TTC549 (cell line): ENCODE measurements around the gene TMEM8B.

Experiments
- FAIRE-seq: peaks from 2 replicates; lab custom pipeline; 2012; peaks lifted over from hg19 to GRCh38; lab: Jason Lieb, UNC

The TMEM8B gene

GRCh38 chr9:35829084-35829763, at the start of gene TMEM8B:
Gene TMEM8B (plus strand): TSS chr9:35829228. CDS start chr9:35829448, 220 bp downstream.
- FAIRE-seq, result no peak

- no peak for FAIRE-seq
Measured at GRCh38 chr9:35781066-35781465, 48.0 kb upstream of the TMEM8B start.

DNA sequence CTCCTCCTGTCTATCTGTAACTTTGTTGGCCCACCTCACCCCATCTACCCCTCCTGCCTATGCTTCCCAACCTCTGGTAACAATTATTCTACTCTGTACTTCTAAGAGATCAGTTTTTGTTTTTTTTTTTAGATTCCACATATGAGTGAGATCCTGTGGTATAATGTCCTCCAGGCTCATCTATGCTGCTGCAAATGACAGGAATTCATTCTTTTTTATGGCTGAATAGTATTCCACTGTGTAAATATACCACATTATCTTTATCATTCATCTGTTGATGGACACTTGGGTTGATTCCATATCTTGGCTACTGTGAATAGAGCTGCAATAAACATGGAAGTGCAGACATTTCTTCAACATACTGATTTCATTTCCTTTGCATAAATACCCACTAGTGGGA, 45.6 kb upstream of the TMEM8B start:
- FAIRE-seq, result no peak

DNA sequence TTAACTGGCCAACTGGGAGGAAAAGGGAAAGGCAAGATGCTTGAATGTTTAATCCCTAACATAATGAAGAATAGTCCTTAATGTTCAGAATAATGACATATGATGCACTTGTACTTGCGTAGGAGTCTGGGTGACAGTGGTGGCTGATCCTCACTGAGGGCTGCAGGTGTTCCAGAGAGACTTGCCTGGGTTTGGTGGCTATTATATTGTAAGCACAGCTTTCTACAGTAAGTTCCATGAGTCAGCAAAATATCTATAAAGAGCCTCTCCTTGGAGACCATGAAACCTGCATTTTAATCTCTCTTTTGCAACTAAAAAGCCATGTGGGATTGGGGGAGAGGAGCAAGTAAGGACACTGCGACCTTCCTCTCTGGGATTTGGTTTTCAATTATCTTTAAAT, 39.5 kb upstream of the TMEM8B start:
- FAIRE-seq, result no peak

GRCh38 chr9:35790025-35790384, 39.0 kb upstream of the TMEM8B start:
- FAIRE-seq, result no peak

DNA sequence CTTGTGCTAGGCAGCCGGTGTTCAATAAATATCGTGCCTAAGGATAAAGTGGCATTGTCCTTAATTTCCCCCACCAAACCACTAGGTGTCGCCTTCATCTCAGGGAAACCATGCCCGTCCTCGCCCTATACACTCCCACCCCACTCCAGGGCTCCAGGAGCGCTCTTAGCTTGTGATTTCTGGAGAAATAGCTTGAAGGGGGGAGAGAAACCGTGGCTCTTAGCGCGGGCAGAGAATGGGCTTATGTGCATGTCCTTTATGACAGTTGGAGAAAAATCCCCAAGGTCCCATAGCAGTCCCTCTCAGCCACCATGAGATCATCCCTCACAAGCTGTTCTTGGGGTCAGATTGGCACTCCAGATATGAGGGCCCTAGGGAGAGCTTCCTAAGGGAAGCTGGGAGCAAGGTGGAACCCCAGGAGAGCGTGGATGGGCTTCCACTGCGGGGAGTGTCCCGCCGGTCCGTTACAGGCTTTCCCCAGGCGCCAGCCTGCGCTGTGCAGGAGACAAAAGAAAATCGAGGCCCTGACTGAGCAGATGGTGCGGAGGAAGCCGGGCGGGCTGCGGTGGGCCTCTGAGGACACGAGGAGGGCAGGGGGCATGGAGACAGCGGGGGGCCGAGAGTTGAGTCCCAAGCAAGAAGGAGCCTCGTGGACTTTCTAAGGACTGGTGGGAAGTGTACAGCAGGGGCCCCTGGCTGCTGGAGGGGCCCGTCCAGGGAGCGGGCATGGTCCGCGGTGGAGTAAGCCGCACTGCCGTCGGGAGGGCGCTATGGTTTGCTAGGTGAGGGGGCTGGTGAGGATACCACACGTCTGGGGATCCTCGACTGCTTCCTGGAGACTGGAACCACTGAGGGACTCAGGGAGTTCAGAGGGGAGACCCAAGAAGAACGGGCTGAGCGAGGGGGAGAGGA, 38.4 kb upstream of the TMEM8B start:
- peak; percentile 83 for FAIRE-seq

GRCh38 chr9:35791297-35791921, 37.6 kb upstream of the TMEM8B start, which contains the start of gene NPR2:
Gene NPR2 (plus strand): TSS chr9:35791591. CDS start chr9:35792409, 818 bp downstream.
- no peak for FAIRE-seq

DNA sequence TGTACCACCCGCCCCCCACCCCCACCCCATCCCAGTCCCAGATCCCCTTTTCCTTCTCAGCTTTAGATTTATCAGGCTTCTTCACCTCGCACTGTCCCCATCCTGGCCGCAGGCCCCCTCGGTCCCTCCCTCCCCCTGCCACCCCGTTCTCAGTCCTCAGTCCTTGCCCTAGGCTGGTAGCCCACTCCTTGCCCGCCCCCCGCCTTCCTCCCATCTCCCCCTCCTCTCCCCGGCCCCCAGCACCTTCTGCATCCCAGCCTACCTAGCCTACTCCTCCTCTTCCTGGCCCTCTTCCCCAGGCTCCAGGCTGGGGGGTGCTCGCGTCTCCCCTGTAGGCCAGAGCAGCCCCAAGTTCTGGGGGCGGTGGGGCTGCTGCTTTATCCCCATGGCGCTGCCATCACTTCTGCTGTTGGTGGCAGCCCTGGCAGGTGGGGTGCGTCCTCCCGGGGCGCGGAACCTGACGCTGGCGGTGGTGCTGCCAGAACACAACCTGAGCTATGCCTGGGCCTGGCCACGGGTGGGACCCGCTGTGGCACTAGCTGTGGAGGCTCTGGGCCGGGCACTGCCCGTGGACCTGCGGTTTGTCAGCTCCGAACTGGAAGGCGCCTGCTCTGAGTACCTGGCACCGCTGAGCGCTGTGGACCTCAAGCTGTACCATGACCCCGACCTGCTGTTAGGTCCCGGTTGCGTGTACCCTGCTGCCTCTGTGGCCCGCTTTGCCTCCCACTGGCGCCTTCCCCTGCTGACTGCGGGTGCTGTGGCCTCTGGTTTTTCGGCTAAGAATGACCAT, 36.8 kb upstream of the TMEM8B start:
- no peak for FAIRE-seq

DNA sequence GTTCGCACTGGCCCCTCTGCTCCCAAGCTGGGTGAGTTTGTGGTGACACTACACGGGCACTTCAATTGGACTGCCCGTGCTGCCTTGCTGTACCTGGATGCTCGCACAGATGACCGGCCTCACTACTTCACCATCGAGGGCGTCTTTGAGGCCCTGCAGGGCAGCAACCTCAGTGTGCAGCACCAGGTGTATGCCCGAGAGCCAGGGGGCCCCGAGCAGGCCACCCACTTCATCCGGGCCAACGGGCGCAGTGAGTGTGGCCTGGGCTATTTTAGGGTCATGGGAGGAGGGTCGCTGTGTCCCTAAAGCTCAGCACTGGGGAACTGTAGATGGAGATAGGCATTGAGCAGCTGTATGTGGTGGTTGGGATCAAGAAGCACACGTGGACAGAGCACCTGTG, 36.2 kb upstream of the TMEM8B start:
- no peak for FAIRE-seq

- FAIRE-seq, result no peak
Measured at GRCh38 chr9:35793461-35793860, 35.6 kb upstream of the TMEM8B start.

GRCh38 chr9:35795695-35796094, 33.3 kb upstream of the TMEM8B start:
- no peak for FAIRE-seq

DNA sequence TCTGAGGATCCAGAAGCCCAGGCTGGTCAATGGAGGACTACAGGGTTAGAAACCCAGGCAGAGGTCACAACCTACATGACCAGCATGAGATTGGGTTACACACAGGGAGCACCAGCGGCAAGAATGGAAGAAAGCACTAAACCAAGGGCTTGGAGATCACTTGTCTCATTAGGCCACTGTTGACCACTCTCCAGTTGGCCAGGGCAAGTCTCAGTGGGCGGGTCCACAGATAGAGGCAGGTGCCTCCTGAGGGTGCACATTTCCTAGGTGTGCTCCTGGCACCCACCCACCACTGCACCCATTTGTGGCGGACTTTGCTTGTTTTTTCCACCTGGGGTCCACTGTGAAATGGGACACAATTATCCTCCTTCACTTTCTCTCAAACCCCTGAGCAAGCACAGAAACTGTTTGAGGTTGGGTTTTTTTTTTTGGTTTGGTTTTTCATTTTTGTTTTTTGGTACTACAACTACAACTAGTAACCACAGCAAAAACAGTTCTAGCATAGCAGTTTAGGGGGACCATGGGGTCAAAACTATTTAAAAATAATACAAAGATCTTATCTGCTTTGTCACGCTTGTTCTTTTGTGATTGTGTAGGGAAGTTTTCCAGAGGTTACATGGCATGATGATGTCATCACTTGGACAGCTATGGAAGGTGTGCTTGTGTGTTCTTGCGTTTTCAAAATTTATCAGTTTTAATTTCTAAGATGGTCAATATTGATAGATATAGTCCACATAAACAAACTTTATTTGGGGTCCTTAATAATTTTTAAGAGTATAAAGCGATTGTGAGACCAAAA, 31.5 kb upstream of the TMEM8B start:
- FAIRE-seq, result no peak

GRCh38 chr9:35798658-35799374, 30.2 kb upstream of the TMEM8B start:
- no peak for FAIRE-seq

DNA sequence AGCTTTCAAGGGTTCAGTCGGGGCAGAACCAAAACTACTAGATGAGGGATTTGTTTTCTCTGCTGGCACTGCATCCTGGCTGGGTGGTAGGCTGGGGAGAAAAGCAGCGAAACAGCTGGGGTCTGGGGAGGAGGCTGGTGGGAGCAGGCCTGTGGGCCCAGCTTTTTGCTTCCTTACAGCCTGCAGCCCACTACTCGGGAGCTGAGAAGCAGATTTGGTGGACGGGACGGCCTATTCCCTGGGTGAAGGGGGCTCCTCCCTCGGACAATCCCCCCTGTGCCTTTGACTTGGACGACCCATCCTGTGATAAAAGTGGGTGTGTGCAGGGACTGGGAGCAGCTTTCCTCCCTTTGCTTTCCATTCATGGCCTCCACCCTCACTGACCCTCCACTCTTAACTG, 28.5 kb upstream of the TMEM8B start:
- FAIRE-seq, result no peak

GRCh38 chr9:35801328-35802128, 27.5 kb upstream of the TMEM8B start:
- FAIRE-seq, result no peak

DNA sequence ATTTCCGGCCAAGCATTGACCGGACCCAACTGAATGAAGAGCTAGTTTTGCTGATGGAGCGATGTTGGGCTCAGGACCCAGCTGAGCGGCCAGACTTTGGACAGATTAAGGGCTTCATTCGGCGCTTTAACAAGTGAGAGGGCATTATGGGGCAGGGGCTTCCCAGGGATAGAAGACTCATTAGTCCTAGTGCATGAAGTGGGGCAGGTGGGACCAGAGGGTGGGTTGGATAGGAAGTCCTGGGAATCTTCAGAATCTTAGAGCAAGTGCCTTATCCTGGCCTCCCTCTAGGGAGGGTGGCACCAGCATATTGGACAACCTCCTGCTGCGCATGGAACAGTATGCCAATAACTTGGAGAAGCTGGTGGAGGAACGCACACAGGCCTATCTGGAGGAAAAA, 22.9 kb upstream of the TMEM8B start:
- no peak for FAIRE-seq

DNA sequence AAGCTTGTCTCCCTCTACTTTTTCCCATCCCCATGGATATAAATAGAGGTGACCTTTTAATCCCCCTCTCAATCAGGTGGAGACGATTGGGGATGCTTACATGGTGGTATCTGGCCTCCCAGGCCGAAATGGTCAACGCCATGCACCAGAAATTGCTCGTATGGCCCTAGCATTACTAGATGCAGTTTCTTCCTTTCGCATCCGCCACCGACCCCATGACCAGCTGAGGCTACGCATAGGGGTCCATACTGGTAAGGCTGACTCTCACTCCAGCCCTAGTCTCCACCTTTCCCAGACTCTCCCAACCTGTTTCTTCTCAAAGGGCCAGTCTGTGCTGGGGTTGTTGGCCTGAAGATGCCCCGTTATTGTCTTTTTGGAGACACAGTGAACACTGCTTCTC, 20.6 kb upstream of the TMEM8B start:
- no peak for FAIRE-seq

GRCh38 chr9:35810122-35810521, 18.9 kb upstream of the TMEM8B start:
- no peak for FAIRE-seq

GRCh38 chr9:35811381-35812024, 17.5 kb upstream of the TMEM8B start:
- no peak for FAIRE-seq
